Heart left ventricle (tissue), 16 donors: Measurements from ENCODE around the gene BTNL8. TPM values are rescaled to one million over a fixed set of nuclear protein-coding genes. Genes with fewer than 3 reads are reported as not detected.

Source experiments
- ATAC-seq, 4 donors: fragments of 200-7000 bp; cut with Tn5 transposase; one replicate each; pipeline ENCODE4 v1.9.1; 2020 to 2022; ENCODE audit warnings: moderate library complexity in 4 of 4, mild to moderate bottlenecking in 3 of 4, moderate number of reproducible peaks in 1 of 4
- DNase-seq, 5 donors: peaks; one replicate each; pipeline ENCODE4 v3.0.0-alpha.2; 2020
- H3K27ac ChIP-seq, 12 donors: fragments of 200-600 bp; sonication (generic) in 4 of 12; one replicate each; pipeline versions ENCODE4 v1.5.0 to v1.8.0; 2016 to 2022; ENCODE audit warnings: mild to moderate bottlenecking in 2 of 12
- H3K27me3 ChIP-seq, 9 donors: fragments of 200-600 bp; sonication (generic) in 2 of 9; one replicate each; pipeline versions ENCODE4 v1.5.1 to v1.8.0; 2016 to 2022; ENCODE audit warnings: mild to moderate bottlenecking in 3 of 9
- H3K36me3 ChIP-seq, 9 donors: fragments of 200-600 bp; sonication (generic) in 2 of 9; one replicate each; pipeline versions ENCODE4 v1.5.0 to v1.8.0; 2018 to 2022; ENCODE audit warnings: mild to moderate bottlenecking in 2 of 9
- H3K4me1 ChIP-seq, 12 donors: fragments of 200-600 bp; sonication (generic) in 4 of 12; one replicate each; pipeline versions ENCODE4 v1.5.0 to v1.8.0; 2016 to 2022; ENCODE audit warnings: mild to moderate bottlenecking in 3 of 12
- H3K4me3 ChIP-seq, 12 donors: fragments of 200-600 bp; sonication (generic) in 4 of 12; one replicate each; pipeline versions ENCODE4 v1.5.0 to v1.8.0; 2017 to 2022; ENCODE audit warnings: mild to moderate bottlenecking in 9 of 12, moderate library complexity in 4 of 12
- H3K9me3 ChIP-seq, 12 donors: fragments of 200-600 bp; sonication (generic) in 4 of 12; one replicate each; pipeline versions ENCODE4 v1.5.0 to v1.8.0; 2016 to 2022; ENCODE audit warnings: mild to moderate bottlenecking in 1 of 12
- POLR2A ChIP-seq, 2 donors: fragments of 450-650 bp; IDR thresholded peaks; one replicate each; pipeline ENCODE4 v1.6.1; 2017; ENCODE audit warnings: antibody characterized with exemption in 2 of 2, mild to moderate bottlenecking in 2 of 2, moderate library complexity in 2 of 2
- WGBS, 4 donors: extraction: QIAGEN DNeasy Blood & Tissue Kit in 2 of 4; methylation state at CpG; one replicate each; pipeline versions ENCODE4 v1.1.5 to v1.1.7; 2013 to 2018; 5-methylcytosine and 5-hydroxymethylcytosine counted together
- intact Hi-C, 10 donors: fragments of 100-400 bp; cut with DNase I; formaldehyde crosslinking; loops; one replicate each; pipeline versions ENCODE4 v1.11.1 to v1.14.2; 2022
- polyA plus RNA-seq, 2 donors: library from polyadenylated mRNA; stranded (reverse); fragments of 200-250 nt; gene quantifications; one replicate each; pipeline ENCODE4 v1.2.3, GENCODE V29; 2013
- total RNA-seq, 9 donors: library from RNA; depleted of rRNA in 2 of 9; stranded (reverse); fragments of >200 nt in 2 of 9; fragmentation: NEBNext Ultra II Directional in 3 of 9; extraction: Animal tissue kit (Norgen Biotek cat#: 25700) in 3 of 9; gene quantifications; one replicate each; pipeline versions ENCODE4 v1.1.0 to v1.2.4, GENCODE V29; 2016 to 2023
- TF ChIP-seq, protein P1 (sequence below), 12 donors: fragments of 200-600 bp; sonication (generic) in 4 of 12; IDR thresholded peaks; one replicate each; pipeline versions ENCODE4 v1.5.0 to v1.8.0; 2018 to 2022; ENCODE audit warnings: antibody characterized with exemption in 12 of 12, mild to moderate bottlenecking in 5 of 12
- donor health status: ischemic (EF 13 %, LVEDD 7.1; RV severe dilation, severe dysfunction).
- donor health status: healthy with polysubstance abuse.
- donor health status: DM: no; HTN: yes; CAD: no.
- donor health status: DM: no; HTN: no; CAD: no.
- donor health status: ischemic (EF 25% LVEDD 6.9; RV normal size, moderate dysfunction).
- donor health status: ischemic (EF 25% LVEDD 5.7; RV mildly dilated, moderate dysfunction).
- donor health status: healthy.
- donor health status: DM: yes; HTN: yes; CAD: no.
- donor health status: ischemic (EF 35%, LVEDD 5.7; RV mildly dilated, moderate dysfunction).
- donor health status: nonischemic (EF 11% LVEDD 7.7; RV severe dilation, severe dysfunction).
- donor health status: DM: yes; HTN: yes; CAD: no.
- donor health status: PGD.
- donor health status: ischemic (EF 29% LVEDD 5.4; RV normal size, mild dysfunction).
- donor health status: nonischemic (EF 23%, LVEDD 6.1; RV moderate dilation, normal function).

Gene BTNL8
- total and polyA plus RNA-seq, 11 donors = 0.14 to 0.84 (median 0.20) TPM; not detected in 7

- ATAC-seq = peak in 3 of 4 donors; percentile 47 to 58 (median 52)
- intact Hi-C loops = loop anchor here in 9 of 10 donors (2.0 to 10.0 kb wide), 13 partner anchors 30 to 324 kb away; partner anchors contain the start of gene MGAT1 (in 4 of the 9)
- H3K4me3 ChIP-seq = peak overlapping the region; percentile 49 to 100 (median 87)
- 1% methylated on average over 18 of the region's 18 CpGs for WGBS, 4 donors
- peaks cover 0 to 23% (median 12%) of the 10 kb centered on the region in 12 donors for H3K4me1 ChIP-seq
- DNase-seq = peak in 3 of 5 donors; percentile 15 to 60 (median 27)
- H3K36me3 ChIP-seq = peaks cover 0 to 19% (median 7%) of the 10 kb centered on the region in 9 donors
- TF ChIP-seq POLR2A (IDR thresholded peaks at IDR 0.05) = no peak
- TF ChIP-seq, protein P1, sequence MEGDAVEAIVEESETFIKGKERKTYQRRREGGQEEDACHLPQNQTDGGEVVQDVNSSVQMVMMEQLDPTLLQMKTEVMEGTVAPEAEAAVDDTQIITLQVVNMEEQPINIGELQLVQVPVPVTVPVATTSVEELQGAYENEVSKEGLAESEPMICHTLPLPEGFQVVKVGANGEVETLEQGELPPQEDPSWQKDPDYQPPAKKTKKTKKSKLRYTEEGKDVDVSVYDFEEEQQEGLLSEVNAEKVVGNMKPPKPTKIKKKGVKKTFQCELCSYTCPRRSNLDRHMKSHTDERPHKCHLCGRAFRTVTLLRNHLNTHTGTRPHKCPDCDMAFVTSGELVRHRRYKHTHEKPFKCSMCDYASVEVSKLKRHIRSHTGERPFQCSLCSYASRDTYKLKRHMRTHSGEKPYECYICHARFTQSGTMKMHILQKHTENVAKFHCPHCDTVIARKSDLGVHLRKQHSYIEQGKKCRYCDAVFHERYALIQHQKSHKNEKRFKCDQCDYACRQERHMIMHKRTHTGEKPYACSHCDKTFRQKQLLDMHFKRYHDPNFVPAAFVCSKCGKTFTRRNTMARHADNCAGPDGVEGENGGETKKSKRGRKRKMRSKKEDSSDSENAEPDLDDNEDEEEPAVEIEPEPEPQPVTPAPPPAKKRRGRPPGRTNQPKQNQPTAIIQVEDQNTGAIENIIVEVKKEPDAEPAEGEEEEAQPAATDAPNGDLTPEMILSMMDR (IDR thresholded peaks at IDR 0.05) = peak in 4 of 12 donors; percentile 11 to 32 (median 29)
- H3K27me3 ChIP-seq = no peaks in the 10 kb centered on the region
- no peaks in the 10 kb centered on the region for H3K9me3 ChIP-seq
- peak overlapping the region; percentile 72 to 98 (median 92) for H3K27ac ChIP-seq
Observed at GRCh38 chr5:180860273-180860886, 38.6 kb upstream of the BTNL8 start.

- intact Hi-C loops = loop anchor here in 9 of 10 donors (2.0 to 10.0 kb wide), 13 partner anchors 30 to 324 kb away; partner anchors contain the start of gene MGAT1 (in 4 of the 9)
- Histone ChIP-seq H3K4me1 (peaks cover 0 to 23% (median 12%) of the 10 kb centered on the region in 12 donors), H3K4me3 (peak within 1 kb of the TSS; percentile 49 to 100 (median 87)), H3K27ac (peak within 1 kb of the TSS; percentile 72 to 98 (median 92)), H3K9me3 (no peaks in the 10 kb centered on the region), H3K27me3 (peaks cover 0 to under 1% (median 0%) of the 10 kb centered on the region in 9 donors), H3K36me3 (peaks cover 0 to 12% (median 0%) of the 10 kb centered on the region in 9 donors)
- DNase-seq (peak; percentile 91 to 96 (median 96)), ATAC-seq (peak; percentile 96 to 99 (median 98))
- peak in 1 of 2 donors; percentile 63 for TF ChIP-seq POLR2A (IDR thresholded peaks at IDR 0.05)
- TF ChIP-seq, protein P1 (IDR thresholded peaks at IDR 0.05) = peak in 4 of 12 donors; percentile 5 to 20 (median 12)
- WGBS, 4 donors = 0 to 3% (median 1%) methylated on average over 25 to 84 of the region's 84 CpGs
Observed at GRCh38 chr5:180860887-180861822, 37.8 kb upstream of the BTNL8 start, which contains the start of gene ZFP62. ZFP62 (minus strand) TSS chr5:180861276; CDS start chr5:180861219, 57 bp downstream.

GRCh38 chr5:180862645-180863044, 36.3 kb upstream of the BTNL8 start:
- WGBS, 4 donors = 59 to 69% (median 65%) methylated on average over 11 of the region's 11 CpGs
- Histone ChIP-seq H3K4me3 (no peak overlapping the region), H3K36me3 (peaks cover 0 to 9% (median 0%) of the 10 kb centered on the region in 9 donors), H3K9me3 (no peaks in the 10 kb centered on the region), H3K27me3 (peaks cover 0 to 7% (median 0%) of the 10 kb centered on the region in 9 donors), H3K4me1 (peaks cover 0 to 23% (median 12%) of the 10 kb centered on the region in 12 donors), H3K27ac (no peak overlapping the region)
- intact Hi-C loops = loop anchor here in 8 of 10 donors (5.0 to 10.0 kb wide), 10 partner anchors 50 to 322 kb away; partner anchors contain the start of gene MGAT1 (in 3 of the 8)
- DNase-seq = no peak
- ATAC-seq = no peak
- TF ChIP-seq POLR2A (IDR thresholded peaks at IDR 0.05) = no peak
- TF ChIP-seq, protein P1 (IDR thresholded peaks at IDR 0.05) = no peak
